HG03097 (cell line): ENCODE results near the gene ATP9A.

Experiments
- ATAC-seq: cut with Tn5 transposase; IDR thresholded peaks from one replicate; pipeline ENCODE4 v1.9.1; 2021; ENCODE audit not compliant: unreplicated experiment, low FRiP score

The ATP9A gene

GRCh38 chr20:51635680-51636079 lies 132.5 kb downstream of the ATP9A start:
- no peak for ATAC-seq

- ATAC-seq, result no peak
Measured at GRCh38 chr20:51634877-51635276, 133.3 kb downstream of the ATP9A start.

GRCh38 chr20:51634257-51634656 lies 133.9 kb downstream of the ATP9A start:
- ATAC-seq, result no peak

GRCh38 chr20:51633430-51633829 lies 134.8 kb downstream of the ATP9A start:
- no peak for ATAC-seq

GRCh38 chr20:51631953-51632352 lies 136.2 kb downstream of the ATP9A start:
- no peak for ATAC-seq

- no peak for ATAC-seq
Measured at GRCh38 chr20:51631011-51631950, 136.9 kb downstream of the ATP9A start.

- ATAC-seq, result no peak
Measured at GRCh38 chr20:51629399-51630058, 138.7 kb downstream of the ATP9A start.

GRCh38 chr20:51628533-51629398 lies 139.4 kb downstream of the ATP9A start:
- no peak for ATAC-seq

GRCh38 chr20:51627586-51627985 lies 140.6 kb downstream of the ATP9A start:
- no peak for ATAC-seq

GRCh38 chr20:51625105-51625504 lies 143.1 kb downstream of the ATP9A start:
- ATAC-seq, result no peak

- no peak for ATAC-seq
Measured at GRCh38 chr20:51624157-51624731, 143.9 kb downstream of the ATP9A start.

GRCh38 chr20:51623255-51623654 lies 144.9 kb downstream of the ATP9A start:
- no peak for ATAC-seq

GRCh38 chr20:51622004-51622874 lies 146.0 kb downstream of the ATP9A start:
- ATAC-seq, result no peak

- ATAC-seq, result no peak
Measured at GRCh38 chr20:51620432-51620831, 147.8 kb downstream of the ATP9A start.

GRCh38 chr20:51616060-51616459 lies 152.1 kb downstream of the ATP9A start:
- no peak for ATAC-seq

GRCh38 chr20:51614687-51615086 lies 153.5 kb downstream of the ATP9A start:
- ATAC-seq, result no peak

GRCh38 chr20:51613580-51613979 lies 154.6 kb downstream of the ATP9A start:
- ATAC-seq, result no peak

- no peak for ATAC-seq
Measured at GRCh38 chr20:51612896-51613295, 155.3 kb downstream of the ATP9A start.

- no peak for ATAC-seq
Measured at GRCh38 chr20:51611625-51611890, 156.6 kb downstream of the ATP9A start.
